AG04450 (cell line): ENCODE results near the gene AK8. TPM values are rescaled to one million over a fixed set of nuclear protein-coding genes. Genes with fewer than 3 reads are reported as not detected.

Experiments
- CTCF ChIA-PET: fragments of 300-600, 350-600 bp; formaldehyde crosslinking; extraction: SDS; loops from one replicate; lab custom pipeline; 2022; ENCODE audit warnings: antibody characterized with exemption, inconsistent platforms; lab: Charles Lee
- POLR2A ChIA-PET: fragments of 350-600 bp; formaldehyde crosslinking; extraction: SDS; loops from one replicate; lab custom pipeline; 2021; ENCODE audit warnings: antibody characterized with exemption, inconsistent platforms; lab: Yijun Ruan, JAX
- DNase-seq: peaks from one replicate; pipeline ENCODE4 v3.0.0-alpha.2; 2011; ENCODE audit warnings: low read depth, low spot score
- H3K27ac ChIP-seq: one replicate; pipeline ENCODE4 v1.5.1; 2012; ENCODE audit warnings: low read depth, low read length, control low read depth
- H3K27me3 ChIP-seq: one replicate; pipeline ENCODE4 v1.6.0; 2012; ENCODE audit warnings: low read length; ENCODE audit not compliant: control insufficient read depth, insufficient read depth
- H3K4me3 ChIP-seq: 2 replicates; pipeline ENCODE4 v1.5.1; 2011; ENCODE audit warnings: mild to moderate bottlenecking, low read depth, low read length, control low read depth
- H3K9me3 ChIP-seq: 2 replicates; pipeline ENCODE4 v1.5.1; 2012; ENCODE audit warnings: low read length; ENCODE audit not compliant: control insufficient read depth, insufficient read depth
- polyA plus RNA-seq: library from polyadenylated mRNA; depleted of rRNA; stranded (reverse); fragments of >200 nt; gene quantifications from 2 replicates; pipeline ENCODE4 v1.2.3, GENCODE V29; 2011
- TF ChIP-seq, protein P1 (sequence below): IDR thresholded peaks from 2 replicates; pipeline ENCODE4 v1.5.1; 2011; ENCODE audit warnings: low read depth, low read length, control low read depth, inconsistent platforms

Gene AK8
- polyA plus RNA-seq, 1 experiment = 0.14 TPM

DNA sequence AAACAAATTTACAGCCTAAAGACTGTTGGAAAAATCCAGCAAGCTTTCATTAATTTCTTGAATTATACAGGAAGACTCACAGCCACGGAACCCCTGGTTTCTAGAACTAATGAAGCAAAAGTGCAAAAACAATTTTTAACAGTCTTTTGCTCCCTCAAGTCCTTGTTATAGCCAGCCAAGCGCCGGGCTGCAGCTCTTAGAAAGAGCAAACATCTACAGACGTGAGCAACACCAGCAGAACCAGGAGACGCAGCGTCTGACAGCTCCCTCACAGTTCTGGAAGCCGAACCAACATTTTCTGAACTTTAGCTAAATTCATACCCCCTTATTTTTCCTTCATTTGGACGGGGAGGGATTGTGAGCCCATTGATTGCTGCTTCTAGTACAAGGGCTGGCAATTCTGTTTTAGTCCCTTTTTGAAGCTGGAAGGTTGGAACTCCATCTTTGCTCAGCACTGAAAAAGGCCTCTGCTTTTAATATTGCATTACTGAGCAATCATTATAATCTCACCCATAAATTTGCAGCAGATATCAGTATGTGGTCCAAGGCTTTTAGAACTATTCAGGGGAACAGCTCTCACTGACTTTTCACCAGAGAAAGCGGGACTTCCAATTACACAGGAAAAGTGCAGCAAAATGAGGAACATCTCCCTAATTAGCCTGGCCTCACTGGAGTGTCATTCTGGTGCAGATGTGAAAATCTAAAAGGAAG, 45.8 kb downstream of the AK8 start:
- ChIA-PET CTCF (no interaction called here), POLR2A (interaction anchor here (0.6 kb wide), 1 partner anchor 1332 kb away, joined by 3 read pairs; no protein-coding TSS in a partner anchor)
- Histone ChIP-seq H3K27ac (no peak overlapping the region), H3K9me3 (no peaks in the 10 kb centered on the region), H3K27me3 (peaks cover 29% of the 10 kb centered on the region), H3K4me3 (no peak overlapping the region)
- DNase-seq = no peak
- TF ChIP-seq, protein P1, sequence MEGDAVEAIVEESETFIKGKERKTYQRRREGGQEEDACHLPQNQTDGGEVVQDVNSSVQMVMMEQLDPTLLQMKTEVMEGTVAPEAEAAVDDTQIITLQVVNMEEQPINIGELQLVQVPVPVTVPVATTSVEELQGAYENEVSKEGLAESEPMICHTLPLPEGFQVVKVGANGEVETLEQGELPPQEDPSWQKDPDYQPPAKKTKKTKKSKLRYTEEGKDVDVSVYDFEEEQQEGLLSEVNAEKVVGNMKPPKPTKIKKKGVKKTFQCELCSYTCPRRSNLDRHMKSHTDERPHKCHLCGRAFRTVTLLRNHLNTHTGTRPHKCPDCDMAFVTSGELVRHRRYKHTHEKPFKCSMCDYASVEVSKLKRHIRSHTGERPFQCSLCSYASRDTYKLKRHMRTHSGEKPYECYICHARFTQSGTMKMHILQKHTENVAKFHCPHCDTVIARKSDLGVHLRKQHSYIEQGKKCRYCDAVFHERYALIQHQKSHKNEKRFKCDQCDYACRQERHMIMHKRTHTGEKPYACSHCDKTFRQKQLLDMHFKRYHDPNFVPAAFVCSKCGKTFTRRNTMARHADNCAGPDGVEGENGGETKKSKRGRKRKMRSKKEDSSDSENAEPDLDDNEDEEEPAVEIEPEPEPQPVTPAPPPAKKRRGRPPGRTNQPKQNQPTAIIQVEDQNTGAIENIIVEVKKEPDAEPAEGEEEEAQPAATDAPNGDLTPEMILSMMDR = no peak

DNA sequence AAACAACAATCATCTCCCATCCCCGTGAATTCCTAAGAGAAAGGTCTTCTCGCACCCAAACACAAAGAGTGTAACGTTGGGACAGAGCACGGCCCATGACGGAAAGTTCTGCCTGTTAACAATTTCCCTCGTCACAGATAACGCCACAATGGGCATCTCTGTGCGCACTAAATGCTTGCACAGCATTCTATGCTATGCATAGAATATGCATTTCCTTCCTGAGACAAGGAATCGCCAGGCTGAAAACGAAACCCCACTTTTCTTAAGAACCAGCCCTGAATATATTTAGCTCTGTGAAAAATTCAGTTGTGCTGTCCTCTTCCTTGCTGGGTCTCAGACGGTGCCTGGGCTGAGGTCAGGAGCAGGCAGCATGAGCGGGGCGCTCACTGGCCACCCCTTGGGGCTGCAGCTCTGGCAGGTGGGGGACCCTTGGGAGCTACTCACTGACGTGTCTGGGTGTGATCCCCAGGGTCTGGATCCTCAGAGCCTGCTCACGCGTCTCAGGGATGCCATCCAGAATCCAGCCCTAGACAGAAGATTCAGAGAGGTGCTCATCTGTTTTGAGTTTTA, 49.8 kb downstream of the AK8 start:
- H3K27me3 ChIP-seq = peaks cover 33% of the 10 kb centered on the region
- DNase-seq = no peak
- ChIA-PET POLR2A (interaction anchor here (0.7 kb wide), 1 partner anchor 25 kb away, joined by 3 read pairs; no protein-coding TSS in a partner anchor), CTCF (interaction anchor here (0.8 to 0.9 kb wide), 3 partner anchors 10 to 321 kb away, joined by 3 read pairs; no protein-coding TSS in a partner anchor)
- TF ChIP-seq, protein P1 = no peak
- H3K9me3 ChIP-seq = no peaks in the 10 kb centered on the region
- no peak overlapping the region for H3K4me3 ChIP-seq
- no peak overlapping the region for H3K27ac ChIP-seq

DNA sequence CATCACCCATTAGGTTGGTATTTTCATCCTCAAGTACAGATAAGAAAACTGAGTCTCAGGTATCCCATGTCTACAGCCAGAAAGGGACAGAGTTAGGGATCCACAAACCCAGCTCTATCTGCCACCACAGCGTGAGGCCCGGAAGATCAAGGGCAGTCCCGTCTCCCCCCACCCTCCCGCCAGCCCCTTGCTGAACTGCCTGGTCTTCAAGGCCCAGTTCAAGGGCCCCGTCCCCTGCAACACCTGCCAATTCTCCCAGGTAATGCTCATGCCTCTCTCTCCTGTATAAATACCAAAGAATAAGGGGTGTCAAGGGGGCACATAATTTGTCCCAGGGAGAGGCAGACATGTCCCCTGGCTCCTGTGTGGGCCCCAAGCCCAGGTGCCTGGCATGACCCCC, 50.7 kb downstream of the AK8 start:
- DNase-seq = no peak
- TF ChIP-seq, protein P1 = no peak
- POLR2A ChIA-PET = no interaction called here
- H3K4me3 ChIP-seq = no peak overlapping the region
- H3K27me3 ChIP-seq = peaks cover 32% of the 10 kb centered on the region
- H3K27ac ChIP-seq = no peak overlapping the region
- H3K9me3 ChIP-seq = no peaks in the 10 kb centered on the region
- CTCF ChIA-PET = no interaction called here

DNA sequence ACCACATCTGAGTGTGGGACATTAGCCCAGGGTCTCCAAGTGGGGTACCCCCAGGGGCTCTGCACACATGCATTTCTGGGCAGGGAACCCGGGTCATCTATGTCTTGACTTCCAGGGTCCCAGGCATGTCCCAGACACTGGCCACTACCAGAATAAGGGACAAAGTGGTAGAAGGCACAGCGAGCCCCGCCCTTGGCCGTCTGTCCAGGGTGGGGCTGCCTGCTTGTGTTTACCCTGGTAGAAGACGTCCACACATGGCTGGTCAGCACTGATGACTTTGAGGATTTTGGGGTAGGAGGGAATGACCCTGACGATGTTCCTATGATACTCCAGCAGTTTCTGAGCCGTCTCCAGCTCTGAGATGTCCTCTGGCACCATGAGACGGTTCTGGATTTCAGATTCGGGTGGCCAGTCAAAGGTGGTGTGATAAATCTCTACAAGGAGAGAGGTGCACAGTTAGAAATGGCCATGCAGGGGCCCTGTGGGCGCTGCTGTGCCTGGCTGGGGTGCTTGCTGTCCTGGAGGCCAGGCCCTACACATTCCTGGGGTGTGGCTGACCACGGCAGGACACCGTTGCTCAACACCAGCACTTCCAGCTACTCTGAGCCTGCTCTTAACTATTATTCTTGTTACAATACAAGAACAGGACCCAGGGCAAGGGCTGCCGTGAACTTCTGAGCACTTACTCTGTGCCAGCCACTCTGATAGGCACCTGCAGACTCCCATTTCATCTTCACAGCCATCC, 51.3 kb downstream of the AK8 start:
- no peak overlapping the region for H3K4me3 ChIP-seq
- H3K9me3 ChIP-seq = no peaks in the 10 kb centered on the region
- ChIA-PET POLR2A (no interaction called here), CTCF (no interaction called here)
- H3K27ac ChIP-seq = no peak overlapping the region
- DNase-seq = no peak
- TF ChIP-seq, protein P1 = no peak
- H3K27me3 ChIP-seq = peaks cover 32% of the 10 kb centered on the region

DNA sequence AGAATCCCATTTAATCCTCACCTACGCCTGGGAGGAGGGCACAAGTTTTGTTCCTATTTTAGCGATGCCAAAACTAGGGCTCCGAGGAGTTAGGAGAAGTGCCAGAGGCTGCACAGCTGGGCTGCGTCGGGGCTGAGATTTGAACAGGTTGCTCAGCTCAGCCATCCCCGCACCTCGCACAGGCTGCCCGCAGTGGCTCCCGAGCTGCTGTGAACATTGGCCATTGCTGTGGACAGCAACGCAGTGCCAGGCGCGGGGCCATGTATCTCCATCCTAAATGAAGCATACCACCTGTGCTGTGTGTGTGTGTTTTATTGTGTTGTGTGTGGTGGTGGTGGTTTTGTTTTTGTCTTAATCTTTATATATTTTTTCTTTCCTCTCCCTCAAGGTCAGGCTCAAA, 52.0 kb downstream of the AK8 start:
- CTCF ChIA-PET = no interaction called here

More for the DNA sequence above, 52.0 kb downstream of the AK8 start:
- POLR2A ChIA-PET = no interaction called here
- DNase-seq = no peak
- Histone ChIP-seq H3K9me3 (no peaks in the 10 kb centered on the region), H3K4me3 (no peak overlapping the region), H3K27me3 (peaks cover 32% of the 10 kb centered on the region), H3K27ac (no peak overlapping the region)
- TF ChIP-seq, protein P1 = no peak
